Renal cortical epithelial cell (primary cell): ENCODE results near the gene OTOL1. TPM values are rescaled to one million over a fixed set of nuclear protein-coding genes. Genes with fewer than 3 reads are reported as not detected.
A peak's percentile ranks its signal among the peaks of the same experiment; 100 is the strongest.
"Not testable (repeated sequence)": the region's sequence is repeated elsewhere in the genome, so short reads cannot be mapped to it uniquely, and the experiment has no call there.

Source experiments
- DNase-seq: peaks from one replicate; pipeline ENCODE4 v3.0.0-alpha.2; 2011; ENCODE audit warnings: low read depth
- total RNA-seq: library from RNA; depleted of rRNA; stranded (reverse); fragments of >200 nt; gene quantifications from 2 replicates; pipeline ENCODE4 v1.2.3, GENCODE V29; 2014

OTOL1 gene
- total RNA-seq = not detected in 2 replicates

DNA sequence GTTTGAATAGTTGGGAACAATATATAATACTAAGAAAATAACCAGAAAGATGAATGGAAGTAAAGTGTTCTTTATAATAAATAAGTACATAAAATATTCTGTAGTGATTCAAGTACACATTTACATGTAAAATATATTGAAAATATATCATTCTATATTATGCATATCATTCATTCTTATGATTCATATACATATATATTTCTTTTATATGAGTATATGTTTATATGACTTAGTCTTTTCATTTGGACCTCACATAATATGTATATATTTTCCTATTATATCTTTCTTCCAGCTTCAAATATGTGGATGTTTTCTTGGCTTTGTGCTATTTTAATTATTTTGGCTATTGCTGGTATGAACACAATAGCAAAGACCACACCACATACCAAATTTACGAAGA is at the start of gene OTOL1:
Gene OTOL1 (plus strand): TSS at position 301 of the 400 bp plus-strand sequence. CDS start 0 bp downstream, at position 301.
- no peak for DNase-seq

DNA sequence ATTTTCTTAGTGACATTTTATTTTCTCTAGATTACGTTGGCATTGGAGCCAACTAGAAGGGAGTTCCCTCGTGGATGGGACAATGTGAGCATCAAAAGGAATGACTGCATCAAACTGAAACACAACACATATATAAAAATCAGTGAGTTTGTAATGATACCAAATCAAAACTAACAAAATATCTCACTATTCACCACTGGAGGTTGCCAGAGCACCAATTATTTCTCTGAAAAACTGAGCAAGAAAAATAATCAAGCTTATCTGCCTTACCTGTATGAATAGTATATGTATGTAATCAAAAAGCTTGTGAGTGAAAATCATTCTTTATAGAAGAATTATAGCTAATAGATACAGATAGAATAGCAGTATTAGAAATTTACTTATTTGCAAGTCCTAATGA is 46.8 kb upstream of the OTOL1 start:
- DNase-seq = no peak

DNA sequence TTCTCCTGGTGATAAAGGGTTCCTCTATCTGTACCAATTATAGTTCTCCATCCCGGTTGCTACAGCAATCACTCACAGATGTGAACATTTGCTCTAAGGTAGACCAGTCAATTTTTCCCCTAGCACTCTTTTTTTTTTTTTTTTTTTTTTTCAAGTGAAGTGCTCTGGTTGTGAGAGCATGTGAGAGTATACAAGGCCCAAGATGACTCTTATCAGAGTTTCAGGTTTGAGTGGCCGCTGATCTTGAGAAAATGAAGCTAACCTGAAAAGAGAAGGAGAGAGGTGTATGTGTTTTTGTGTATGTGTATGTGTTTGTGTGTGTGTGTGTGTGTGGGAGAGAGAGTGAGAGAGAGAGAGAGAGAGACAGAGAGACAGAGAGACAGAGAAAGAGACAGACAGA is 44.4 kb upstream of the OTOL1 start:
- no peak for DNase-seq

DNA sequence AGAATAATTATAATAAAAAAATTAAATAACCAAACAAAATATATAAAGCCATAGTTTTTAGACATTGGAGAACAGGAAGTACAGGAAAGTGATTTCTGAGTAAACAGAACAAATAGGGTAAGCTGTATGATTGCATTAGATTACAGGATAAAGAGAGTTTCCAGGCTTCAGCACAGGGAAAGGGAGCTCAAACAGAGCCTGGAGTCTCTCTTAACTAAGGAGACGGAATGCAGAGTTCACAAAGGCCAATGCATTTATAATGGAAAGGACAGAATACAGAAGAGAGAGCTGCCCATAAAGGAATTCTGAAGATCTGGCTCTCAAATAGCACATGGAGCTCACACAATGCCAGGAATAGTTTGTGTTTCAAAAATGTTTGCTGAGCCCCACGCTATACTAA is 42.0 kb upstream of the OTOL1 start:
- DNase-seq = no peak

DNA sequence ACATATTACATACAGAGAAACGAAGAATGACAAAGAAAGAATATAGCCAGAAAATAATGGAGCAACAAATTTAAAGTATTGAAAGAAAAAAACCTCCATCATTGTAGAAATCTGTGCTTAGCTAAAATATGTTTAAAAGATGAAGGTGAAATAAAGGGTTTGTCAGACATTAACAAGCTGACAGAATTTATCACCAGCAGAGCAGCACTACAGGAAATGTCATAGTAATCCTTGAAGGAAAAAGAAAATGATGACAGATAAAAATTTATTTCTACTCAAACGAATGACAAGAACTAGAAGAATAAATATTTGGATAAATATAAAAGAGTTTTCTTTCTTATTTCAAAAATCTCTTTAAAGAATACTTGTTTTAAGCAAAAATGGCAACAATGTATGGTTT is 40.6 kb upstream of the OTOL1 start:
- DNase-seq = no peak

DNA sequence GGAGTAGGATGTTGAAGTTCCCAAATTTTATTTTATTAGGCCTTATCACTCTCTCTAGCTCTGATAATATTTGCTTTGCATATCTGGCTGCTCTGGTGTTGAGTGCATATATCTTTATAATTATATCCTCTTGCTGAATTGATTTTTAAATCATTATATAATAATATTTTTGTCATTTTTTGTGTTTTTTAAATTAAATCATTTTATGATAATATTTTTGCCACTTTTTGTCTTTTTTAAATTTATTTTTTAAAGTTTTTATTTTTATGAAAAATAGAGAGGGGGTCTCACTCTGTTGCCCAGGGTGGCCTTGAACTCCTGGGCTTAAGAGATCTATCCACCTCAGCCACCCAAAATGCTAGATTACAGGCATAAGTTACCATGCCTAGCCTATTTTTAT is 34.5 kb upstream of the OTOL1 start:
- DNase-seq = no peak

DNA sequence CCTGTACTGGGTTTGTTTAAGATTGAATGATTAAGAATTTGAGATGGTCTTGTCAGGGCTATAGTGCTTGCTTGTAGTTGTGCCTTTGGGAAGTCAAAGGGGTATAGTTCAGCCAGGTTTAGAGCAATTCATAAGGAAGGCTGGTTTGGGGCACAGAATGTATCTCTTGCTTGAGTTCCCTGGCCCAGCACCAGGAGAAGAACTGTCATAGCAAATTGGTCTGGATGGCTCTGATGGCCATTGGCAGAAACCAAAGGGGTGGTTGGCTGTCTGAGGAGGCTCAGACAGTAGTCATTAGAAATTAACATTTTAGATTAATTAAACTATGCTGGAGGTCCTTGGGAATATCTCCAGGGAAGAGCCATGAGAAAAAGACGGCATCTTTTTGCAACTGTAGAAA is 25.4 kb upstream of the OTOL1 start:
- no peak for DNase-seq

DNA sequence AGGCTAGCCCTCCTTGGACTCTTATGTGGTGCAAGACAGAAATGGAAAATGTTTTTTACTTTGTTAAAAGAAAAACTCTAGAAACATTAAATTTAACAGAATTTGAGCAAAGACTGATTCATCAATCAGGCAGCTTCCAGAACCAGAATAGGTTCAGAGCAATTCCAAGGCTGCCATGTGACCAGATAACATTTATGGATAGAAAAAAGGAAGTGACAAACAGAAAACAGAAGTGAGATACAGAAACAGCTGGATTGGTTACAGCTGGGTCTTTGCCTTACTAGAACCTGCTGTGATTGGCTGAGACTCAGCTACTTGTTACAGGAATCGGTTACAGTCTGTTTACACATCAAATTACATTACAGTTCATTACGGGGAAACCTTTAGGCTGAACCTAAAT is 22.5 kb upstream of the OTOL1 start:
- no peak for DNase-seq

DNA sequence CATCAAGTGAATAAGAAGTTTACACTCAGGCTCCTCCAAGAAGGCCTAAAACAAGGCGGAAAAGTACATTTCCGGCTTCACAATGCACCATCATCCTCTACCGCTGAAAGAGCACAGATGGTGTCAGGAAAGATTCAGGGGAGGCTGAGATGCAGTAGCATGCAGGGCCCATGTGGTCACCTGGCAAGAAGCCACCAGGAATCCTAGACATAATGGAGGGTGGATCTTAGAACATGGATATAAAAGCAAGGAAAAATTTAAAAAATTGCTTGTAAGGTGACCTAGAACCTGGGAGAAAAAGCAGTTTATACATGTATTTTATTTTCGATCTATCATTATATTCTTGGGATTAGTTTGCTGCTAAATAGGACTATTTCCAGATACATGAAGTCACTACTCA is 21.9 kb upstream of the OTOL1 start:
- DNase-seq = no peak

DNA sequence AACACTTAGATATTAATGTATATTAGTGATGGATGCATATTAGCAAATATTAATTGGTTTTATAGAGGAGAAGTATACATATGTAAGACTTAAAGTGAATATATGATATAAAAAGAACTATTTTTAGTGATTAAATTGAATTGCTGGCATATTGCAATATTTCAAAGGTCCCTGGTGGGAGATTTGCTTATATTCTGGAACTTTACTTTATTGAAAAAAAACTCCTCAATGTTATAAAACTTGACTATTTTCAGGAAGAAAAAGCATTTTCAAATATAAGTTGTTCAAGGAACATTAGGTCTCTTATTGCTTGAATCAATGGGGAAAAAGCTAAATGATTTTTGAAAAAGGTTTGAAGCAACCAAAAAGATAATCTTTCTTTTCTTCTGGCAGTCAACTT is 21.4 kb upstream of the OTOL1 start:
- no peak for DNase-seq

DNA sequence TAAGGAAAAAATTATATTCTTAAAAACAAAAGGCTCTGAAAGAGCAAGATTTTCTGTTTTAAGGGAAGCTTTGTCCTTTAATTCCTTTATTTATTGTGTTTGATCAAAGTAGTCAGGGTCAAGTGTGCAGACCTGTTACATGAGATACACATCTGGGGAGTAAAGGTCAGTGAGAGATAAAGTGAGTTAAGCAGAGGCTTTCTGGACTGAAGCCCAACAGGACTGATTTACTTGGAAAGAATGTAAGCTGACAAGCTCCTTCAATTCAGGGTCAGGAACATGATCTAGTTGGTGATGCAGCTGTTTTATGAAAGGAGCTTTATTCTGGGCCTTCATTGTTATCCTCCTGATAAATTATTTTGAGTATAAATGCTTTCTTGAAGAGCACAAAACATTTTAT is 20.7 kb upstream of the OTOL1 start:
- peak; percentile 39 for DNase-seq

DNA sequence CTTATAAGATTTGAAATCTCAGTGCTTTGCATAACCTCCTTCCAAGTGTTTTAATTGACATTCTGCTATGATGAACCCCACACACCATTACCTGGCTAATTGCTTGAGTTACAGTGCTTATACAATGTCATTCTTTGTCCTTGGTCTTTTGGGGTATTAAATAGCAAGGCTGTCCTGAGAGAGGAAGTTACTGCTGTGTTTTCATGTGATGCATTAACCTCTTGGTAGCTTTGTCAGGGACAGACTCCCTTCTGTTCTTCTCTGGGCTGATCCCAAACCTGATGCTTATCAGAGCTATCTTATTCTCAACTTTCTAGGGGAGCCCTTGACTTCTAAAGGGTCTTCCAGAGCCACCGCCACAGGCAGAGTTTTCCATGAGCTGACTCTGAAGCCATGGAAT is 12.4 kb upstream of the OTOL1 start:
- no peak for DNase-seq

DNA sequence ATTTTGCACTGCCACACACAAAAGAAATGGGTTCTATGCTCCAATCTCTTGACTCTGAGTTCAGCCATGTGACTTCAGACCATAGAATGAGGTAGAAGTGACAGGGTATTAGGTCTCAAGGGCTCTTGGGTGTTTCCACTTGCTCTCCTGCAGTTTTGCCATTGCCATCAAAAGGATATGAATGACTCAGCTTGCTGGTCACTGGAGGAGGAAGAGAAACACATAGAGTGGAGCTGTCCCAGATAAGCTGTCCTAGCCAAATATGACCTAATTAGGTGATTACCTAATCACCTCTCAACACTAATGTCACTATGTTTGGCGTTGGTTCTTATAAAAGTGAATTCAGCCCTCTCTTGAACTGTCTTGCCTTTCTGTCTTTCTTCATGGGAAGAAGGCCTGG is 8.3 kb upstream of the OTOL1 start:
- not testable (repeated sequence) for DNase-seq

DNA sequence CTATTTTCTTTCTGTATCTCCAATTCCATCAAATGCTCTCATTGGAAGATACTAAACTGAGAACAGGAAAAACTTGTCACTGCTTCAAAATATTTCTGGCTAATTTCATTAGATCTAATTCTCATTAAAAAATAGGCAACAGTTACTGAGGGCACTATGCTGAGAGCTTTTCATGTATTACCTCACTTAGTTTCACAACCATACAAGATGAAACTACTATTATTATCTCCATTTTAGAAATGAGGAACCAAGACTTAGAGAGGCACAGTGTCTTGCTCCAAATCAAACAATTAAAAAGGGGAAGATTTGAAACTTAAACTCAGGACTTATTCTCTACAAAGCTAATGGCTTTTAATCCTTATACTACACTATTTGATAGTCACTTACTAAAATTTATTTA is 7.2 kb upstream of the OTOL1 start:
- no peak for DNase-seq

DNA sequence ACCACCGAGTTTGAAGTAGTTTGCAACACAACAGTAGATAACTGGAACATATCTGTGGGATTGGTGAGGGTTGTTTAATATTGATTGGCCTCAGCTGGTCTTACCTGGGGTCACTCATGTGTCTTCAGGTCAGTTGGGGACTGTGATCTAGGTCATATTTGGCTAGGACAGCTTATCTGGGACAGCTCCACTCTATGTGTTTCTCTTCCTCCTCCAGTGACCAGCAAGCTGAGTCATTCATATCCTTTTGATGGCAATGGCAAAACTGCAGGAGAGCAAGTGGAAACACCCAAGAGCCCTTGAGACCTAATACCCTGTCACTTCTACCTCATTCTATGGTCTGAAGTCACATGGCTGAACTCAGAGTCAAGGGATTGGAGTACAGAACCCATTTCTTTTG is 5.8 kb upstream of the OTOL1 start:
- DNase-seq = not testable (repeated sequence)

DNA sequence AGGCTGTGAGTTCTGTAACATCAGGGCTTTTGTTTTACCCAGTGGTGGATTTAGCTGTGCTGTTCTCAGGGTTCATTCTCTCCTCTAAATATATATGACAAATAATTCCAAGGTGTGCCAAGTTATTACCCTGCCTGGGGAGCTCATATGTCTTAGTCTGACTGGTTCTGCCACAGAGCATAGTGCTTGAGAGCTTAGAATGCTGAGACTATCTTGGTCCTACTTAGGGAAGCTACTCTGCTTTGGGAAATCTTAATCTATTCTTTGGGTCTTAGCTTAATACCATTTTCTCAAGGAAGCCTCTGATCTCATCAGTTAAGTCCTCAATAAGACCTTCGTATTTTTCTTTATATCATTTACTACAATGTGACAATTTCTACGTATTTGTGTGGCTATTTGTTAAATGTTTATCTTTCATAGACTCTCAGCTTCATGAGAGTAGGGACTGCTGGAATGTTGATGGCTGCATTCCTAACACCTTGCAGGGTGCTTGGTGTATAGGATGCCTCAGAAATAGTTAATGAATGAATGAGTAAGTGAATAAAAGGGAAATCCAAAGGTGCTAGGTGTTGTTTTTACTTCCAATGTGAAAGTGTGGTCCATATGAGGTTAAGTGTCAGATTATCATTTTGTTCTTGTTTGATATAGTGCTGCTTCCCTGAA is 1.8 kb downstream of the OTOL1 start:
- DNase-seq = no peak

DNA sequence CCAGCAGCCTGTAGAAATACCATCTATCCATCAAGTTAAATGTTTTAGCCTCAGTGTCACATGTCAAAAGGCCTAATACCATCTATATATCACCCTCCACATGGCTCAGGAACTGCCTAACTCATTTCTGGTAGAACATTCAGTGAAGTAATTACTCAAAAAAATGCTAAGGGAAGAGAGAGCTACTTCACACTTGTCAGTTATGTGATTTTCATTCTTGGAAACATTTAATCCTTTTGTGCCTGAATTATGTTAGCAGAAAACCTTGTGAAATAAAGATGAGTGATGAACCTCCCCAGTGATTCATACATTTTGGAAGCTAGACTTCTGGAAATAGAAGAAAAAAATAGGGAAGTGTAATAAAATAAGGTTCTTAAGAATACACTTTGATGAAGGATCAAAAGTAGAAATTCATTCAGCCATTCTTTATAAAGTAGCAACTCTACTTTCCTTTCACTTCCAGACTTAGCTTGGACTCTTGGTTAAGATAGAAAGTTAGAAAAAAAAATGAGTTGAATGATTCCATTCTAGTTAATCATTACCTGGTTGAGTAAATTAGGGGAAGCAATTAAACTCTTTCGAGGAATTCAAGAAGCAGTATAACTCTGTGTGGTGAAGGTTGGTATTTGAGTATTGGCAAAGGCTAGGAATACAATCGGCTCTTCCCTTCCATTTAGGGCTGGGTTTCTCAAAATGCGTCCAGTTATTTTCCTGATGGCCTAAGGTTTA is 3.6 kb downstream of the OTOL1 start:
- DNase-seq = peak; percentile 93

DNA sequence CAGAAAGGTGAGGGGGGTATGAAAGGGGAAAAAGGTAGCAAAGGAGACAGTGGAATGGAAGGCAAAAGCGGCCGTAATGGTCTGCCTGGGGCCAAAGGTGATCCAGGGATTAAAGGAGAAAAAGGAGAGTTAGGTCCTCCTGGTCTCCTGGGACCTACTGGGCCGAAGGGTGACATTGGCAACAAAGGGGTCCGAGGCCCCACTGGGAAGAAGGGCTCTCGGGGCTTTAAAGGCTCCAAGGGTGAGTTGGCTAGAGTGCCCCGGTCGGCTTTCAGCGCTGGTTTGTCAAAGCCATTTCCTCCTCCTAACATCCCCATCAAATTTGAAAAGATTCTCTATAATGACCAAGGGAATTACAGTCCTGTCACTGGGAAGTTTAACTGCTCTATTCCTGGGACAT is 6.7 kb downstream of the OTOL1 start:
- DNase-seq = no peak

DNA sequence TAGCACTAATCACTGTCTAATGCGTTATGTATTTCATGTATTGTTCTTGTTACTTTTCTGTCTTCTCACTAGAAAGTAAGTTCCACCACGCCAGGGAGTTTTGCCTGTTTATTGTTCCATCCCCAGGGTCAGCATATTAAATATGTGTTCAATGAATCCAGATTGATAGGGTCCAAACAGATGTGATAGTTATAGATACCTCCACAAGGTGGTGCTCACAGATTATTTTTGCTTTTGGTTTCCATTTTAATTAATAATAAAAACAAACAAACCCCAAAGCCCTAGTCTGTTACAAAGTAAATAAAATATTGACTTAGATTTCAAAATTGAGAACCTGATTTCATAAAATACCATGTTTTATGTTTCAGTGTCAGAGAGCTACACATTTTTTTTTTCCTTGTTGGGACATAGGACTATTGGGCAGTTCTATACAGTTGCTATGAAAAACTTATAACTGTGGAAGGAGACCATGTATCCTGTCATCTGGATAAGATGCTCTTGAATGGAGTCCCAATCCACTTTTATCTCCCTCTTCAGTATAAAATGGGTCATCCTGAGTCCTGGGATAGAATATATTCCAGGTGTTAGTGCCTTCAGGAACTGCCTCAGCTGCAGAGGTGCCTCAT is 12.4 kb downstream of the OTOL1 start:
- peak; percentile 3 for DNase-seq

DNA sequence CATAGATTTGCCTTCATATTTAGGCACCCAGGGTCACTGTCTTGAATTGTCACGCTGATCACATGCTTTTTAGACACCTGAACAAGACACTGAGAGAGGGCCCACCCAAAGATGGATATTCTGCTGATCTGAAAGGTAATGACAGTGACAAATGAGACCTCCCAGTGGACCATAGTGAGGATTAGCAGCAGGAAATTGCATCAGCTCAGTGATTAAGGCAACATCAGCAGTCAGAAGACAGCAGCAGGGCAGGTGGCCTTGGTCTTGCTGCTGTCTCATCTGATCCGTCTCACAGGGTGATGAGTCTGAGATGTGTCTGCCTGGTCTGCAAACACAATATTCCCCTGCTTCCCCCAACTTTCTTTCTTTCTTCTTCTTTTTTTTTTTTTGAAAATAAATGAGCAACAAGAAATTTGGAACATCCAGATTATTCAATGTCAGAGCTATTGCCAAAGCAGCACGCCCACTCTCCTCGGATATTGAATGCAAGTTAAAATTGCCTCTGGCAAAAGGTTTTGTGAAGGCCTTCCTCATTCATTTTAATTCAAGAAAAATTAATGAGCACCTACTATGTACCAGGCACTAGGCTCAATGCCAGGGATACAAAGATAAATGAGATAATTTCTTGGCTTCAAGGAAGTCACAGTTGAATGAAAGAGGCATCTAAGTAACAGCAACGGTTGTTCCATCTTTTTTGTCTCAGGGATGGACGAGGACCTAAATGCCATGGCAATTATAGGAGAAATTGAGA is 14.1 kb downstream of the OTOL1 start:
- DNase-seq = no peak

DNA sequence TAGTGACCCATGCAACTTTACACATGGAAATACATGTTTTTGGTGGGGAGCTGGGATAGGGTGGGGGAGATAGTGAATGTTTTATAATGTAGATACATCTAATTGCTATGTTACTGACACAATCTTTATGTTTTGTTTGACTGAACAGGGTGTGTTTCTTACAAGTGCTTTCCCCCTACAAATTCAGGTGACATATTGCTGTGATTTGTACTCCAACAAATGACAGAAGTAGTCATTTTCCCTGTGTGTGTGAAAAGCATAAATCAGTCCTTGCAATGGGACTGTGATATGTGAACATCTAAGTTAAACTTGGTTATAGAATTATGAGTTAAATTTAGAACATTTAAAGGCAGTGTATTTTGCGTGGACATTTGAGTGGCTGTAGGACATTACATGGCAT is 27.3 kb downstream of the OTOL1 start:
- DNase-seq = no peak

DNA sequence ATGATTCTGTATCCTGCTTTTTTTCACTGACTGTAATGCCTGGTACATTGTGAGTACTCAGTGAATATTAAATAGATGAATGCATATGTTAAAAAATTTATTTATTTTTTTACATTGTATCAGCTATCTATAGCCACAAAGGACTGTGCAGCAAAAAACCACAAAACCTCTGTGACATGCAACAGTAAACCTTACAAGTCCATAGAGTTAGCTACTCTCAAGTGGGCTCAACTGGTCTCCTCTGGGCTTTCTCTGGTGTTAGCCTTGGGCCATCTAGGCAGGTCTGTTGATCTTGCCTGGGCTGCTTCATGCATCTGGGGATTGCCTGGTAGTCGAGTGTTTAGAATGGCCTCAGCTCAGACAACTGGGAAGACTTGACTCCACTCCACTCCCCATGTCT is 35.3 kb downstream of the OTOL1 start:
- DNase-seq = no peak

DNA sequence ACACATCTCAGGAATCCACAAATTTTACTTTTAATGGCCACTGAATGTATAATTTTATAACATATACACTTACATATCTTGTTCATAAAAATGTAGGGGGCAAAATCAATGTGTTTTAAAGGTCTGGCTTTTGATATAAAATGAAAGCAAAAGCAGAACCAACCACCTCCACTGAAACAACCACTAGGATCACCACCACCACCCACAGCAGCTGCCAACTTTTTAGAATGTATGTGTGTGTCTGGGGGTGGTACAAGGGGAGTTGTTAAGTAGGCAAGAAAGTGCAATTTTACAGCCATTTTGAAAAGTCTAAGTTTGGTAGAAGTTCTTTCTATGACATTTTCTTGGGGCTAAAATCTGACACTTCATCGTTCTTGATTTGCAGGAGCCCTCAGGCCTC is 44.0 kb downstream of the OTOL1 start:
- no peak for DNase-seq
